Astrocyte of the cerebellum (primary cell): Measurements from ENCODE around the gene FNDC3A.
"Not testable (repeated sequence)": the region's sequence is repeated elsewhere in the genome, so short reads cannot be mapped to it uniquely, and the experiment has no call there.

Experiments
- DNase-seq: peaks from one replicate; pipeline ENCODE4 v3.0.0-alpha.2; 2011; ENCODE audit warnings: low read depth
- H3K4me3 ChIP-seq: 2 replicates; pipeline ENCODE4 v1.5.1; 2011; ENCODE audit warnings: mild to moderate bottlenecking, low read depth, low read length, moderate library complexity
- in situ Hi-C: cut with HindIII; loops from 2 replicates; pipeline ENCODE4 v1.10.0; 2017; ENCODE audit warnings: low sequenced_read_pairs
- TF ChIP-seq, protein P1 (sequence below): IDR thresholded peaks from 2 replicates; pipeline ENCODE4 v1.5.1; 2012; ENCODE audit warnings: low read length, low read depth, moderate library complexity, mild to moderate bottlenecking; ENCODE audit errors: missing control alignments

FNDC3A gene

DNA sequence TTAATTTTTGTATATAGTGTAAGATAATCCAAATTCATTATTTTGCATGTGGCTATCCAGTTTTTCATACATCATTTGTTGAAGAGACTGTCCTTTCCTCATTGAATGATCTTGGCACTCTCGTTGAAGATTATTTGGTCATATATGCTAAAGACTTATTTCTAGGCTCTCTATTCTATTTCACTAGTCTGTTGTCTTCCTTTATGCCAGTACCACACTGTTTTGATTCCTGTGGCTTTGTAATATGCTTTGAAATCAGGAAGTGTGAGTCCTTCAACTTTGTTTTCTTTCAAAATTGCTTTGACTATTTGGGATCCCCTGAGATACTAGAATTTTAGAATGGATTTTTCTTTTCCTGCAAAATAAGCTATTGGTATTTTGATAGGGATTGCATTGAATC is 24.5 kb downstream of the FNDC3A start:
- TF ChIP-seq, protein P1, sequence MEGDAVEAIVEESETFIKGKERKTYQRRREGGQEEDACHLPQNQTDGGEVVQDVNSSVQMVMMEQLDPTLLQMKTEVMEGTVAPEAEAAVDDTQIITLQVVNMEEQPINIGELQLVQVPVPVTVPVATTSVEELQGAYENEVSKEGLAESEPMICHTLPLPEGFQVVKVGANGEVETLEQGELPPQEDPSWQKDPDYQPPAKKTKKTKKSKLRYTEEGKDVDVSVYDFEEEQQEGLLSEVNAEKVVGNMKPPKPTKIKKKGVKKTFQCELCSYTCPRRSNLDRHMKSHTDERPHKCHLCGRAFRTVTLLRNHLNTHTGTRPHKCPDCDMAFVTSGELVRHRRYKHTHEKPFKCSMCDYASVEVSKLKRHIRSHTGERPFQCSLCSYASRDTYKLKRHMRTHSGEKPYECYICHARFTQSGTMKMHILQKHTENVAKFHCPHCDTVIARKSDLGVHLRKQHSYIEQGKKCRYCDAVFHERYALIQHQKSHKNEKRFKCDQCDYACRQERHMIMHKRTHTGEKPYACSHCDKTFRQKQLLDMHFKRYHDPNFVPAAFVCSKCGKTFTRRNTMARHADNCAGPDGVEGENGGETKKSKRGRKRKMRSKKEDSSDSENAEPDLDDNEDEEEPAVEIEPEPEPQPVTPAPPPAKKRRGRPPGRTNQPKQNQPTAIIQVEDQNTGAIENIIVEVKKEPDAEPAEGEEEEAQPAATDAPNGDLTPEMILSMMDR, result no peak
- DNase-seq, result no peak
- in situ Hi-C loops, result loop anchor here (10.0 kb wide), 2 partner anchors 135 to 285 kb away; no protein-coding TSS in a partner anchor

DNA sequence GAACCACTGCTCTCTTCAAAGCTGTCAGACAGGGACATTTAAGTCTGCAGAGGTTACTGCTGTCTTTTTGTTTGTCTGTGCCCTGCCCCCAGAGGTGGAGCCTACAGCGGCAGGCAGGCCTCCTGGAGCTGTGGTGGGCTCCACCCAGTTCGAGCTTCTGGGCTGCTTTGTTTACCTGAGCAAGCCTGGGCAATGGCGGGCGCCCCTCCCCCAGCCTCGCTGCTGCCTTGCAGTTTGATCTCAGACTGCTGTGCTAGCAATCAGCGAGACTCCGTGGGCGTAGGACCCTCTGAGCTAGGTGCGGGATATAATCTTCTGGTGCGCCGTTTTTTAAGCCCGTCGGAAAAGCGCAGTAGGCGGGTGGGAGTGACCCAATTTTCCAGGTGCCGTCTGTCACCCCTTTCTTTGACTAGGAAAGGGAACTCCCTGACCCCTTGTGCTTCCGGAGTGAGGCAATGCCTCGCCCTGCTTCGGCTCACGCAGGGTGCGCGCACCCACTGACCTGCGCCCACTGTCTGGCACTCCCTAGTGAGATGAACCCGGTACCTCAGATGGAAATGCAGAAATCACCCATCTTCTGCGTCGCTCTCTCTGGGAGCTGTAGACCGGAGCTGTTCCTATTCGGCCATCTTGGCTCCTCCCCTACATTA is 43.4 kb downstream of the FNDC3A start:
- in situ Hi-C loops, result not testable (repeated sequence)

More for the DNA sequence above, 24.5 kb downstream of the FNDC3A start:
- no peak overlapping the region for H3K4me3 ChIP-seq

DNA sequence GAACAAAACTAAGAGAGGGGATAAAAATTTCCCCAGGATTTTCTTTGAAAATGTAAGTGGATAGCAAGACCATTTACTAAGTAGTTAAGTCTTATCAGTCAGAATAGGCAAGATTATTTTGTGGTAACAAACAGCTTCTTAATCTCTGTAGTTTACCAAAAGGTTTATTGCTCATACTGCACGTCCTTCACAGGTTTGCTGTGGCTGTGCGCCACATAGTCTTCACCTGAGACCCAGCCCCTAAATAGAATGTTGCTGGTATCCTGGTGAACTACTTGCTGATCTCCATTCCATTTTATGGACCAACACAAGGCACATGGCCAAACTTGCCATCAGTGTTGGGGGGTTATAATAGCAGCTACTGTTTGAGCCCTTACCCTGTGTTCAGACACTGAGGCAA is 44.6 kb downstream of the FNDC3A start:
- in situ Hi-C loops, result loop anchor here (10.0 kb wide), 1 partner anchor 46 kb away; the partner anchor contains the start of gene FNDC3A

More for the DNA sequence above, 43.4 kb downstream of the FNDC3A start:
- DNase-seq, H3K4me3 ChIP-seq: not testable (repeated sequence)

DNA sequence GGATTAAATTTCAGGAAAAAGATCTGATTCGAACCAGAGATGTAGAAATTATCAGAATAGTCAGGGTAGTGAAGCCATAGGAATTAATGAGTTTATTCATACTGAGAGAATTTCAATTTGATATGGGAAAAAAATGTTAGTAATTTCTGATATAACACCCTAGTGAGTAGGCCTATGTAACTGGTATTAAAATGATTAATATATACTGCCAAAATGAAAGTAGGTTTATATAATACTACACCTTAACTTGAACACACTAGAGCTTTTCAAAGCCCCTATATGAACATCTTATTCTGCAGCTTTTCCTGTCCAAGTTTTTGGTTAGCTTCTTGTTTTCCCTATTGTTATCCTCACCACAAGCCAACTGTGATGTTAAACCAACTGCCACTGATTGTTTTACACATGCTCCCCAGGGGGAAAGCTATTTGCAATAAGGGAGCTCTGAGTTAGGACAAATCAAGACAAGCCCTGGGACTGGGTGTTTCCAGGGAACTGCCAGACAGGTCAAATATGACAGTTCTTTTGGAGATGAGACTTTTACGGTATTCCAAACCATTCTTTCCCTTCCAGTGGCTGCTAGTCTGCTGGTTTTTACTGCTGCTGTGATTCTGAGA is 45.3 kb downstream of the FNDC3A start:
- no peak overlapping the region for H3K4me3 ChIP-seq
- peak; percentile 62 for DNase-seq
- in situ Hi-C loops, result loop anchor here (10.0 kb wide), 1 partner anchor 46 kb away; the partner anchor contains the start of gene FNDC3A
- TF ChIP-seq, protein P1, result no peak

More for the DNA sequence above, 44.6 kb downstream of the FNDC3A start:
- H3K4me3 ChIP-seq, result no peak overlapping the region
- DNase-seq, result no peak
- TF ChIP-seq, protein P1, result no peak

DNA sequence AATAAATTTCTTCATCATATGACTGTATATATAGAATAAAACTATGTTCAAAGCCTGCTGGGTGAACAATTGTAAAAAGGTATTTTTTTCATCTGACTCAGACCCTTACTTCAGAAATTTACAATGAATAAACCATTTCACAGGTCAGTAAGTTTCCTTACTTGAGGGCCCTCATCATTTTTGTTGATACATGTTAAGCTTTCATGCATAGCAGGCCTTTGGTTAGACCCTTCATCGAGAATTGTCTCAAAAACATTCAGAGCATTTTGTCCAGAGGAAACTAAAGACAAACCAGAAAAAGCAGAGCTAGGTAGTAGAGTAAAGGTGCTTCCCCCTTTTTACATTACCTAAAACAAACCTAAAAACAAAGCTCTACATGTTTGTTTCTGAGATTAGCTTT is 46.2 kb downstream of the FNDC3A start:
- no peak for DNase-seq
- in situ Hi-C loops, result loop anchor here (10.0 kb wide), 1 partner anchor 47 kb away; the partner anchor contains the start of gene FNDC3A
- TF ChIP-seq, protein P1, result no peak
- H3K4me3 ChIP-seq, result no peak overlapping the region

DNA sequence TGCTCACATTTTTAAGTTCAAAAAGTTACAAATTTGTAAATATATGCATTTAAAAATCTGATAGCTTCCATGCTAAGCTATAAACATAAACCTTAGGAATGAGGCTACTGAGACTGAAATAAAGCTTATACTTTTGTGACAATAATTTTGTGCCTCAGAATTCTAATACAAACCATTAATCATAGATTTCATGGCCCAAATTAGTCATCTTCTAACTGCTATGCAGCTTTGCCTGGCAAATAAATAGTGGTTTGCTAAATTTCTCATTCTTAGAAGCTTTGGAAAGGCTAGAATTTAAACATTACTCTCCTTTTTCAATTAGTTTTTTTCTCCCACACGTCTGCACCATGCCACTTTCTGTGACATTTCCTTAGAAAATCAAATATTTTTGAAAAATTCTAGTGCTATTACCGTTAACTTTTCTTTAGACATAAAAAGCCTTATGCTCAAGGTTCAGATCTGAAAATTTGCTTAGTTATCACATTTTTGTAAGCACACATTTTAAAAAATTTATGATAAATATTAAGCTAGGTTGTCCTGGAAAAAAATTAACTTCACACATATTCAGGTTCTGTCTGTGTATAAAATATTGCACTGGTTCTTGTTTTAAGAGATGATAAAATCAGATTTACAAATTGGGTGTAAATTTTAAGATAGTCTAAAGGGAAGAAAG is 46.9 kb downstream of the FNDC3A start:
- no peak for DNase-seq
- TF ChIP-seq, protein P1, result no peak
- in situ Hi-C loops, result loop anchor here (10.0 kb wide), 1 partner anchor 48 kb away; the partner anchor contains the start of gene FNDC3A

More for the DNA sequence above, 46.9 kb downstream of the FNDC3A start:
- no peak overlapping the region for H3K4me3 ChIP-seq
